ENCODE results near the gene COX6B2.

The COX6B2 gene

GRCh38 chr19:55360902-55361301 is 6.4 kb upstream of the COX6B2 start:
- no peak overlapping the region for H3K4me3 ChIP-seq (ENCODE audit: low read length)
- no peaks in the 10 kb centered on the region for H3K79me2 ChIP-seq (ENCODE audit: low read length)
- TF ChIP-seq EZH2phosphoT487 (IDR thresholded peaks at IDR 0.05; ENCODE audit: low read length), result no peak
- no peak for TF ChIP-seq CTCF (IDR thresholded peaks at IDR 0.05; ENCODE audit: low read length)
- TF ChIP-seq EZH2 (optimal IDR thresholded peaks at IDR 0.05; ENCODE audit: low read depth, low read length), result no peak
- H3K27me3 ChIP-seq (replicated peaks; ENCODE audit: insufficient read depth, low read length), result peaks cover 54% of the 10 kb centered on the region
- no peaks in the 10 kb centered on the region for H3K36me3 ChIP-seq (replicated peaks; ENCODE audit: insufficient read depth, low read length)
- no peak for DNase-seq
- H3K9me3 ChIP-seq (replicated peaks; ENCODE audit: insufficient read depth, low read length), result no peaks in the 10 kb centered on the region
- H2AFZ ChIP-seq (ENCODE audit: low read length), result no peak overlapping the region
- H3K9ac ChIP-seq (ENCODE audit: low read length), result no peak overlapping the region
- H3K4me1 ChIP-seq (ENCODE audit: low read length), result peaks cover 5% of the 10 kb centered on the region
- no peak overlapping the region for H3K4me2 ChIP-seq (ENCODE audit: low read depth, low read length)
- H4K20me1 ChIP-seq (ENCODE audit: insufficient read depth, low read length), result no peaks in the 10 kb centered on the region
- H3F3A ChIP-seq (ENCODE audit: insufficient read depth, low read length), result no peaks in the 10 kb centered on the region
- H3K9me2 ChIP-seq (replicated peaks; ENCODE audit: insufficient read depth, low read length), result no peaks in the 10 kb centered on the region
- H3K27ac ChIP-seq (ENCODE audit: low read length), result no peak overlapping the region

GRCh38 chr19:55358943-55359908 is 4.7 kb upstream of the COX6B2 start:
- H3K4me1 ChIP-seq (ENCODE audit: low read length), result peaks cover 5% of the 10 kb centered on the region
- no peak overlapping the region for H3K27ac ChIP-seq (ENCODE audit: low read length)
- no peaks in the 10 kb centered on the region for H3F3A ChIP-seq (ENCODE audit: insufficient read depth, low read length)
- H3K4me3 ChIP-seq (ENCODE audit: low read length), result no peak overlapping the region
- H3K4me2 ChIP-seq (ENCODE audit: low read depth, low read length), result 0 out of 2 replicates have a peak overlapping the region, but pooled peaks have one; percentile 2
- H3K36me3 ChIP-seq (replicated peaks; ENCODE audit: insufficient read depth, low read length), result no peaks in the 10 kb centered on the region
- no peak for TF ChIP-seq CTCF (IDR thresholded peaks at IDR 0.05; ENCODE audit: low read length)
- TF ChIP-seq EZH2phosphoT487 (IDR thresholded peaks at IDR 0.05; ENCODE audit: low read length), result no peak
- TF ChIP-seq EZH2 (optimal IDR thresholded peaks at IDR 0.05; ENCODE audit: low read depth, low read length), result no peak
- H3K9me3 ChIP-seq (replicated peaks; ENCODE audit: insufficient read depth, low read length), result no peaks in the 10 kb centered on the region
- no peaks in the 10 kb centered on the region for H3K79me2 ChIP-seq (ENCODE audit: low read length)
- DNase-seq, result peak; percentile 23
- peak overlapping the region; percentile 27; the same call in 1 of the 2 replicates for H2AFZ ChIP-seq (ENCODE audit: low read length)
- no peaks in the 10 kb centered on the region for H4K20me1 ChIP-seq (ENCODE audit: insufficient read depth, low read length)
- H3K27me3 ChIP-seq (replicated peaks; ENCODE audit: insufficient read depth, low read length), result peaks cover 51% of the 10 kb centered on the region
- no peaks in the 10 kb centered on the region for H3K9me2 ChIP-seq (replicated peaks; ENCODE audit: insufficient read depth, low read length)
- no peak overlapping the region for H3K9ac ChIP-seq (ENCODE audit: low read length)

DNA sequence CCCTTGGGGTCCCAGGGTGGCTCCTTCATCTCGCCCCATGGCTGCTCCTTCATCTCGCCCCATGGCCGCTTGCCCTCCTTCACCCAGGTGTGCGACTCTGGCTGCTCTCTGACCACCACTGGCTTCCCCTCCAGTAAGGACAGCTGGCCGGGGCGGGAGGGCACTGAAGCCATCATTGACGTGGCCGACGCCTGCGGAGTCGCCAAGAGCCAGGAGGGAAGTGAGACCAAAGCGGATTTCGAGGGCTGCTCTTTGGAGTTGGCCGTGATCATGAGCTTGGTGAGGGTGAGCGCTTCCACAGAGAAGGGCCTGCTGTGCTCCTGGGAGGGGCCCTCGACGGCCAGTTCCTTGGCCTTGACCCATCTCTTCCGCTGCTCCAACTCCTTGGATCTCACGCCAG is 4.0 kb upstream of the COX6B2 start:
- no peak overlapping the region for H3K27ac ChIP-seq (ENCODE audit: low read length)
- DNase-seq, result no peak
- H3K36me3 ChIP-seq (replicated peaks; ENCODE audit: insufficient read depth, low read length), result no peaks in the 10 kb centered on the region
- H3K27me3 ChIP-seq (replicated peaks; ENCODE audit: insufficient read depth, low read length), result peaks cover 51% of the 10 kb centered on the region
- peaks cover 5% of the 10 kb centered on the region for H3K4me1 ChIP-seq (ENCODE audit: low read length)
- TF ChIP-seq EZH2phosphoT487 (IDR thresholded peaks at IDR 0.05; ENCODE audit: low read length), result no peak
- TF ChIP-seq CTCF (IDR thresholded peaks at IDR 0.05; ENCODE audit: low read length), result no peak
- no peak for TF ChIP-seq EZH2 (optimal IDR thresholded peaks at IDR 0.05; ENCODE audit: low read depth, low read length)
- H4K20me1 ChIP-seq (ENCODE audit: insufficient read depth, low read length), result no peaks in the 10 kb centered on the region
- no peaks in the 10 kb centered on the region for H3F3A ChIP-seq (ENCODE audit: insufficient read depth, low read length)
- H3K9me2 ChIP-seq (replicated peaks; ENCODE audit: insufficient read depth, low read length), result no peaks in the 10 kb centered on the region
- H3K9ac ChIP-seq (ENCODE audit: low read length), result no peak overlapping the region
- no peaks in the 10 kb centered on the region for H3K79me2 ChIP-seq (ENCODE audit: low read length)
- no peak overlapping the region for H2AFZ ChIP-seq (ENCODE audit: low read length)
- no peak overlapping the region for H3K4me2 ChIP-seq (ENCODE audit: low read depth, low read length)
- H3K4me3 ChIP-seq (ENCODE audit: low read length), result no peak overlapping the region
- H3K9me3 ChIP-seq (replicated peaks; ENCODE audit: insufficient read depth, low read length), result no peaks in the 10 kb centered on the region

Measured in MM.1S (cell line).